Activated CD4-positive, alpha-beta memory T cell treated with anti-CD3 and anti-CD28 coated beads, Interleukin-2, amount 10 ng/mL, durations not matched to agents 7 days and 5 days (primary cell): ENCODE measurements around the gene ZNF106. TPM values are rescaled to one million over a fixed set of nuclear protein-coding genes. Genes with fewer than 3 reads are reported as not detected.
A peak's percentile ranks its signal among the peaks of the same experiment; 100 is the strongest.

Source experiments
- CTCF ChIA-PET: fragments of 350-600 bp; sonication (Branson Sonifier 250); formaldehyde crosslinking; loops from one replicate; lab custom pipeline; 2021; ENCODE audit warnings: antibody characterized with exemption, inconsistent platforms; lab: Charles Lee
- POLR2A ChIA-PET: fragments of 350-600 bp; sonication (Branson Sonifier 250); formaldehyde crosslinking; loops from one replicate; lab custom pipeline; 2021; ENCODE audit warnings: antibody characterized with exemption; lab: Charles Lee
- DNase-seq: peaks from one replicate; pipeline ENCODE4 v3.0.0-alpha.2; 2020
- H3K27ac Mint-ChIP-seq: one replicate; pipeline ENCODE4 v1.8.0; 2021; ENCODE audit warnings: mild to moderate bottlenecking, mixed read lengths
- H3K27me3 Mint-ChIP-seq: one replicate; pipeline ENCODE4 v1.8.0; 2021; ENCODE audit warnings: mixed read lengths
- H3K36me3 Mint-ChIP-seq: one replicate; pipeline ENCODE4 v1.8.0; 2021; ENCODE audit warnings: low read depth, mixed read lengths
- H3K4me1 Mint-ChIP-seq: one replicate; pipeline ENCODE4 v1.8.0; 2021; ENCODE audit warnings: mixed read lengths
- H3K4me3 Mint-ChIP-seq: one replicate; pipeline ENCODE4 v1.8.0; 2021; ENCODE audit warnings: mild to moderate bottlenecking, mixed read lengths
- H3K9me3 Mint-ChIP-seq: one replicate; pipeline ENCODE4 v1.8.0; 2021; ENCODE audit warnings: mixed read lengths
- total RNA-seq, 2 experiments: library from RNA; stranded (reverse); gene quantifications; one replicate each; pipeline ENCODE4 v1.2.3, GENCODE V29; 2021

The ZNF106 gene
- total RNA-seq, 2 experiments from 2014 or later, result 43.6 to 47.8 TPM

DNA sequence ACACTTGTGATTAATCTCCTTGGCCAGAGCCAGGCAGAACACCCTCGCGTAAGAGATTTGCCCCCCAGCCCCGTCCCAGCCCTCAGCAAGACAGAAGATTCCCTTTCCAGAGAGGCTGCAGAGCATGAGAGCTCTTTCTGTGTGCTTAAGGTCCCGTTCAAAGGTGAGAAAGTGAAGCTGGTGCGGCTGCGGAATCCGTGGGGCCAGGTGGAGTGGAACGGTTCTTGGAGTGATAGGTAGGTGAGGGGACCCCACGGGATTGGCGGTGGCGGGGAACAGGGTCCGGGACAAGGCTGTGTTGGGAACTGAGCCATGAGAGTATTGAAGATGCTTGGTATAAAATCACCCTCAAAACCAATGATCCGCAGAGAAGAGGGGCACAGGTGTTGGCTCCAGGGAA lies 96.8 kb downstream of the ZNF106 start:
- POLR2A ChIA-PET, result no interaction called here
- Mint-ChIP-seq H3K27me3 (no peaks in the 10 kb centered on the region), H3K9me3 (no peaks in the 10 kb centered on the region), H3K4me3 (no peak overlapping the region), H3K4me1 (no peaks in the 10 kb centered on the region), H3K36me3 (no peaks in the 10 kb centered on the region), H3K27ac (no peak overlapping the region)
- no peak for DNase-seq
- CTCF ChIA-PET, result no interaction called here

- no peak for DNase-seq
- ChIA-PET POLR2A (no interaction called here), CTCF (no interaction called here)
- H3K4me3 Mint-ChIP-seq, result no peak overlapping the region
- H3K27me3 Mint-ChIP-seq, result no peaks in the 10 kb centered on the region
- no peak overlapping the region for H3K27ac Mint-ChIP-seq
- no peaks in the 10 kb centered on the region for H3K4me1 Mint-ChIP-seq
- no peaks in the 10 kb centered on the region for H3K36me3 Mint-ChIP-seq
- no peaks in the 10 kb centered on the region for H3K9me3 Mint-ChIP-seq
These were observed 98.5 kb downstream of the ZNF106 start for GRCh38 chr15:42392309-42393024.

DNA sequence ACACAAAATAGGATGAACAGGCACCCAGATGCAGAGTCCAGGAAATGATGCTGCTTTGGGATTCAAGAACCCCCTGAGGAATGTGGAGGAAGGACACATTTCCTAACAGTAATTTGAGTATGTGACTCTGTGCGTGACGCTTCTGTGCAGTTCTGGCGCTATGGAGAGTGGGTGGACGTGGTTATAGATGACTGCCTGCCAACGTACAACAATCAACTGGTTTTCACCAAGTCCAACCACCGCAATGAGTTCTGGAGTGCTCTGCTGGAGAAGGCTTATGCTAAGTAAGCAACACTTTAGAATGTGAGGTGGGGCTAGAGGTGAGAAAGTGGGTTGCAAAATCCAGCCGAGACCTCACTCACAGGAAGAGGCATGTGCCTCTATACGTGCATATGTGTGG lies 103.3 kb downstream of the ZNF106 start:
- no peak for DNase-seq
- H3K27ac Mint-ChIP-seq, result no peak overlapping the region
- H3K4me1 Mint-ChIP-seq, result no peaks in the 10 kb centered on the region
- H3K4me3 Mint-ChIP-seq, result no peak overlapping the region
- POLR2A ChIA-PET, result no interaction called here
- H3K9me3 Mint-ChIP-seq, result no peaks in the 10 kb centered on the region
- CTCF ChIA-PET, result interaction anchor here (3.3 kb wide), 1 partner anchor 12 kb away, joined by 24 read pairs; no protein-coding TSS in a partner anchor
- H3K36me3 Mint-ChIP-seq, result no peaks in the 10 kb centered on the region
- H3K27me3 Mint-ChIP-seq, result no peaks in the 10 kb centered on the region

- ChIA-PET POLR2A (interaction anchor here (1.5 kb wide), 1 partner anchor 113 kb away, joined by 3 read pairs; the partner anchor contains the start of genes GANC and TMEM87A), CTCF (interaction anchor here (0.6 to 3.3 kb wide), 6 partner anchors 10 to 302 kb away, joined by 3 to 24 read pairs (median 4); no protein-coding TSS in a partner anchor)
- no peaks in the 10 kb centered on the region for H3K27me3 Mint-ChIP-seq
- DNase-seq, result no peak
- H3K9me3 Mint-ChIP-seq, result no peaks in the 10 kb centered on the region
- H3K36me3 Mint-ChIP-seq, result no peaks in the 10 kb centered on the region
- H3K4me3 Mint-ChIP-seq, result no peak overlapping the region
- no peak overlapping the region for H3K27ac Mint-ChIP-seq
- no peaks in the 10 kb centered on the region for H3K4me1 Mint-ChIP-seq
These were observed 104.8 kb downstream of the ZNF106 start for GRCh38 chr15:42385980-42386700.

GRCh38 chr15:42385206-42385979 lies 105.5 kb downstream of the ZNF106 start:
- CTCF ChIA-PET, result interaction anchor here (0.7 to 3.3 kb wide), 13 partner anchors 10 to 397 kb away, joined by 3 to 24 read pairs (median 3); partner anchors contain the start of gene CAPN3
- no peaks in the 10 kb centered on the region for H3K27me3 Mint-ChIP-seq
- H3K4me3 Mint-ChIP-seq, result no peak overlapping the region
- no peaks in the 10 kb centered on the region for H3K36me3 Mint-ChIP-seq
- no peaks in the 10 kb centered on the region for H3K9me3 Mint-ChIP-seq
- DNase-seq, result peak; percentile 51
- POLR2A ChIA-PET, result interaction anchor here (1.5 kb wide), 1 partner anchor 112 kb away, joined by 3 read pairs; the partner anchor contains the start of genes GANC and TMEM87A
- no peaks in the 10 kb centered on the region for H3K4me1 Mint-ChIP-seq
- H3K27ac Mint-ChIP-seq, result no peak overlapping the region

DNA sequence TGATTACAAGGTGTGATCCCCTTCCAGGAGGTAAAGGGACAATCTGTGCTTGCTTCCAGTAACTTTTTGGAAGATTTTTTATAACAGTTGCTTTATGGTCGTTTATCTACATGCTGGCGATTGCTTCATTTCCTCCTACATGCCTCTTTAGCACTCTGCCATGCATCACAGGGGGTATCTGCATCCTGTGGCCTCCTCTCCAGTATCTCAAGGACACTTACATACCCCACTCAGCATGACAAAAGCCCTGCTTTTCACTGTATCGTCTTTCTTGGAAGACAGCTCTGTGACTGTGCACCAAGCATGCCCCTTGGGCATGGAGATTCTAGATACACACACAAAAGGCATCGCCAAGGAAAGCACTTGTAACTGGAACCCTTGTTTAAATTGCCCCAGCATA lies 106.3 kb downstream of the ZNF106 start:
- H3K4me1 Mint-ChIP-seq, result no peaks in the 10 kb centered on the region
- H3K9me3 Mint-ChIP-seq, result no peaks in the 10 kb centered on the region
- no peaks in the 10 kb centered on the region for H3K27me3 Mint-ChIP-seq
- POLR2A ChIA-PET, result interaction anchor here (1.5 kb wide), 1 partner anchor 112 kb away, joined by 3 read pairs; the partner anchor contains the start of genes GANC and TMEM87A
- H3K27ac Mint-ChIP-seq, result no peak overlapping the region
- no peak for DNase-seq
- H3K4me3 Mint-ChIP-seq, result no peak overlapping the region
- H3K36me3 Mint-ChIP-seq, result no peaks in the 10 kb centered on the region
- CTCF ChIA-PET, result interaction anchor here (0.7 to 3.3 kb wide), 12 partner anchors 9 to 396 kb away, joined by 3 to 24 read pairs (median 4); partner anchors contain the start of gene CAPN3

DNA sequence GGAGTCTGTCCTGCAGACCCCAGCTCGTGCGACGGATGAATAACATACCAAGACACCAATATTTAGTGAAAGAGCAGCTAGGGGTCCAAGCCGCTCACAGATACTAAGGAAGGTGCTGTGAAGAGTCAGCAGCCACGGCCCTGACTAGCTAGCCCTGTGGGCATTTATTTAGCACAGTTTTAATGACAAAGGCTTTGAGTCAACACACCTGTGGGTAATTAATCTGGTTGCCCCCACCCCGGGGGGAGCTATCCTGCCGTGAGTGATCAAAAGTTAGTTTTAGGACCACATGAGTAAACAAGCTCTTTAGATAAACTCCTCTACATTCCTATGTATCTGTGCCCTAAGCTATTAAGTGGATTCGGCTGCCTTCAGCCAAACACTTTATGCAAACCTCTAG lies 112.9 kb downstream of the ZNF106 start:
- Mint-ChIP-seq H3K36me3 (no peaks in the 10 kb centered on the region), H3K27ac (no peak overlapping the region), H3K27me3 (no peaks in the 10 kb centered on the region), H3K9me3 (peaks cover 4% of the 10 kb centered on the region), H3K4me3 (no peak overlapping the region), H3K4me1 (no peaks in the 10 kb centered on the region)
- CTCF ChIA-PET, result interaction anchor here (4.0 kb wide), 1 partner anchor 8 kb away, joined by 24 read pairs; no protein-coding TSS in a partner anchor
- DNase-seq, result no peak
- POLR2A ChIA-PET, result no interaction called here

DNA sequence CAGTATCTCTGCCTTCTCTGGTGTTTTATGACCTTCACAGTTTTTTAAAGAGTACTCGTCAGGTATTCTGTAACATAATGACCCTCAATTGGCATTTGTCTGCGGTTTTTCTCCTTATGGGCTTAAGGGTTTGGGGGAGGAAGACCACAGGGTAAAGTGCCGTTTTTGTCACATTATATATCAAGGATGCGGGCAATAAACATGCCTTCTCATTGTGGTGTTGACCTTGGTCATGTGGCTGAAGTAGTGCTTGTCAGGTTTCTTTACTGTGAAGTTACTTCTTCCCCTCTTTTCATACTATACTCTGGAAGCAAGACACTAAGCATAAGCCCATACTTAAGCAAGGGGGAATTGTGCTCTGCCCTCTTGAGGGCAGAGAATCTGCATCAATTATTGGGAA lies 115.0 kb downstream of the ZNF106 start:
- H3K27ac Mint-ChIP-seq, result no peak overlapping the region
- ChIA-PET CTCF (interaction anchor here (4.0 kb wide), 1 partner anchor 10 kb away, joined by 24 read pairs; no protein-coding TSS in a partner anchor), POLR2A (no interaction called here)

GRCh38 chr15:42375252-42375651 lies 115.7 kb downstream of the ZNF106 start:
- ChIA-PET CTCF (interaction anchor here (0.7 to 4.0 kb wide), 2 partner anchors 11 to 238 kb away, joined by 3 to 24 read pairs; no protein-coding TSS in a partner anchor), POLR2A (no interaction called here)

More for the DNA sequence above, 115.0 kb downstream of the ZNF106 start:
- Mint-ChIP-seq H3K4me1 (no peaks in the 10 kb centered on the region), H3K27me3 (no peaks in the 10 kb centered on the region), H3K4me3 (no peak overlapping the region), H3K9me3 (peaks cover 4% of the 10 kb centered on the region), H3K36me3 (no peaks in the 10 kb centered on the region)
- DNase-seq, result no peak

DNA sequence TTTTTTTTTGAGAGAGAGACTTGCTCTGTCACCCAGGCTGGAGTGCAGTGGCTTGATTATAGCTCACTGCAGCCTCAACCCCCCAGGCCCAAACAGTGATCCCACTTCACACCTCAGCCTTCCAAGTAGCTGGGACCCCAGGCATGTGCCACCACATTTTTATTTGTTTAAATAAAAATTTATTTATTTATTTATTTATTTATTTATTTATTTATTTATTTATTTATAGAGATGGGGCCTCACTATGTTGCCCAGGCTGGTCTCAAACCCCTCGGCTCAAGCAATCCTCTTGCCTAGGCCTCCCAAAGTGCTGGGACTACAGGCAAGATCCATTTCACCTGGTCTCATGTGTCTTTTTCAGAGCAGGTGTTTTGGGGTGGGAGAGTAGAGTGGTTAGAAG lies 116.1 kb downstream of the ZNF106 start:
- DNase-seq, result no peak
- Mint-ChIP-seq H3K36me3 (no peaks in the 10 kb centered on the region), H3K4me1 (no peaks in the 10 kb centered on the region), H3K27me3 (no peaks in the 10 kb centered on the region), H3K4me3 (no peak overlapping the region), H3K9me3 (peaks cover 4% of the 10 kb centered on the region), H3K27ac (no peak overlapping the region)
- ChIA-PET POLR2A (no interaction called here), CTCF (interaction anchor here (0.7 to 4.0 kb wide), 2 partner anchors 12 to 237 kb away, joined by 3 to 24 read pairs; no protein-coding TSS in a partner anchor)

More at GRCh38 chr15:42375252-42375651, 115.7 kb downstream of the ZNF106 start:
- no peaks in the 10 kb centered on the region for H3K36me3 Mint-ChIP-seq
- H3K4me1 Mint-ChIP-seq, result no peaks in the 10 kb centered on the region
- H3K27ac Mint-ChIP-seq, result no peak overlapping the region
- peaks cover 4% of the 10 kb centered on the region for H3K9me3 Mint-ChIP-seq
- no peaks in the 10 kb centered on the region for H3K27me3 Mint-ChIP-seq
- no peak for DNase-seq
- no peak overlapping the region for H3K4me3 Mint-ChIP-seq

- Mint-ChIP-seq H3K36me3 (no peaks in the 10 kb centered on the region), H3K9me3 (peaks cover 4% of the 10 kb centered on the region), H3K4me1 (no peaks in the 10 kb centered on the region), H3K27ac (no peak overlapping the region), H3K27me3 (no peaks in the 10 kb centered on the region), H3K4me3 (no peak overlapping the region)
- CTCF ChIA-PET, result interaction anchor here (4.0 kb wide), 1 partner anchor 12 kb away, joined by 24 read pairs; no protein-coding TSS in a partner anchor
- POLR2A ChIA-PET, result no interaction called here
- DNase-seq, result no peak
These were observed 117.0 kb downstream of the ZNF106 start for GRCh38 chr15:42373936-42374335.

DNA sequence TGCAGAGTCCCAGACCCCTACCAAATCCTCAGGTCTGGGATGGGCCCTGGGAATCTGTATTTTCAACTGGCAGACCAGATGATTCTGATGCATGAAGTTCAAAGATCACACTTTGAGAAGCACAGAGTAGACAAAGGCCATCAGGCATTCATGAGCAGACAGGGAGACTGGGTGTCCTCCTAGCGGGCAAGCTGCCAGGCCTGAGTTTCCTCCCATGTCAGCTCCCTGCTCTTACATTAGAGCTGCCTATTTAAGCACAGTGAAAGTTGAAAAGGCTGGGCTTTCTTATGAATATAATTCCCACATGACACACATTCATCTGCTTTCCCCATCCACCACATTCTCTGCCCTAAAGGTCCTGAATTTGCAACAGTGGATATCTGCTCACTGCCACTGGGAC lies 117.7 kb downstream of the ZNF106 start:
- Mint-ChIP-seq H3K4me3 (no peak overlapping the region), H3K36me3 (no peaks in the 10 kb centered on the region), H3K9me3 (peaks cover 4% of the 10 kb centered on the region), H3K4me1 (no peaks in the 10 kb centered on the region), H3K27me3 (no peaks in the 10 kb centered on the region), H3K27ac (no peak overlapping the region)
- ChIA-PET CTCF (no interaction called here), POLR2A (no interaction called here)
- no peak for DNase-seq
